ENCODE measurements around the gene FOXO6. TPM values are rescaled to one million over a fixed set of nuclear protein-coding genes. Genes with fewer than 3 reads are reported as not detected.

FOXO6 gene
- total and polyA plus RNA-seq, 9 of the 15 experiments (the other 6 are each of a cell fraction or from before 2014, with no cell fraction given): 0.04 to 0.31 (median 0.12) TPM; not detected in 5

- TF ChIP-seq KLF13 (tag; IDR thresholded peaks at IDR 0.05; ENCODE audit: borderline replicate concordance, low read depth) (no peak), ZFP30 (CRISPR knock-in tag; IDR thresholded peaks at IDR 0.05; ENCODE audit: borderline replicate concordance) (no peak), PATZ1 (CRISPR knock-in tag; IDR thresholded peaks at IDR 0.05; ENCODE audit: borderline replicate concordance) (no peak)
These were observed 68.8 kb downstream of the FOXO6 start (continued) for GRCh38 chr1:41430069-41430468.

GRCh38 chr1:41430582-41430981 is 69.3 kb downstream of the FOXO6 start:
- ChIA-PET CTCF (ENCODE audit: low intra/inter-chr PET ratio) (interaction anchor here (0.9 kb wide), 1 partner anchor 148 kb away, joined by 3 read pairs; no protein-coding TSS in a partner anchor), POLR2A (interaction anchor here (0.9 kb wide), 1 partner anchor 106 kb away, joined by 3 read pairs; no protein-coding TSS in a partner anchor)
- Histone ChIP-seq H3K79me2 (ENCODE audit: control insufficient read depth, insufficient read depth, low read length) (no peaks in the 10 kb centered on the region), H3K27ac (ENCODE audit: extremely low read depth, low read depth, low read length) (no peak overlapping the region), H2AFZ (ENCODE audit: low read depth, low read length) (no peak overlapping the region), H4K20me1 (replicated peaks; ENCODE audit: control insufficient read depth, insufficient read depth, low read length) (peaks cover 18% of the 10 kb centered on the region), H3K4me2 (ENCODE audit: insufficient read depth, low read length) (no peak overlapping the region), H3K27me3 (ENCODE audit: control insufficient read depth in 2 of 2, insufficient read depth in 2 of 2, low read length in 2 of 2) (peaks cover 18 to 46% of the 10 kb centered on the region in 2 experiments), H3K9me3 (replicated peaks; ENCODE audit: control insufficient read depth, insufficient read depth, low read depth, low read length) (no peaks in the 10 kb centered on the region), H3K4me1 (replicated peaks in 1 of 2; ENCODE audit: control insufficient read depth in 2 of 2, insufficient read depth in 2 of 2, low read length in 2 of 2) (peaks cover 7 to 19% of the 10 kb centered on the region in 2 experiments; a peak in 3 of 5 replicates), H3K9ac (ENCODE audit: insufficient read depth in 1 of 2, low read depth in 2 of 2, low read length in 2 of 2) (no peak overlapping the region), H3K36me3 (ENCODE audit: control insufficient read depth, insufficient read depth, low read length) (no peaks in the 10 kb centered on the region), H3K4me3 (no peak overlapping the region), H3K9me1 (ENCODE audit: control insufficient read depth, insufficient read depth, low read length) (peaks cover 2% of the 10 kb centered on the region)
- in situ Hi-C loops (cut with MboI): loop anchor here (5.0 kb wide), 2 partner anchors 113 to 163 kb away; no protein-coding TSS in a partner anchor
- DNase-seq (ENCODE audit: extremely low read depth in 1 of 4, low spot score in 3 of 4) (no peak), ATAC-seq (no peak), FAIRE-seq (no peak)
- intact Hi-C loops (cut with micrococcal nuclease): no loop called here
- BruUV-seq (replicated peaks): no TSS peak
- TF ChIP-seq NFIX (CRISPR knock-in tag; IDR thresholded peaks at IDR 0.05; ENCODE audit: low read depth) (no peak), RAD51 (IDR thresholded peaks at IDR 0.05; ENCODE audit: borderline replicate concordance, low read depth) (no peak), ZBTB1 (CRISPR knock-in tag; IDR thresholded peaks at IDR 0.05; ENCODE audit: borderline replicate concordance, low read depth) (no peak), ZC3H8 (IDR thresholded peaks at IDR 0.05) (no peak), ZNF197 (CRISPR knock-in tag; IDR thresholded peaks at IDR 0.05; ENCODE audit: low read depth) (no peak), RBM17 (IDR thresholded peaks at IDR 0.05; ENCODE audit: borderline replicate concordance, low read depth, low read length) (no peak)
- 0% methylated on average over 4 of the region's 4 CpGs for WGBS (ENCODE audit: insufficient coverage, low coverage, missing lambda C conversion rate)

Data from K562 (cell line).